ENCODE measurements around the gene CHORDC1. TPM values are rescaled to one million over a fixed set of nuclear protein-coding genes. Genes with fewer than 3 reads are reported as not detected.
"Not testable (repeated sequence)": the region's sequence is repeated elsewhere in the genome, so short reads cannot be mapped to it uniquely, and the experiment has no call there.

The CHORDC1 gene
- total and polyA plus RNA-seq, 2 experiments from 2014 or later, result 36.0 to 51.2 TPM

DNA sequence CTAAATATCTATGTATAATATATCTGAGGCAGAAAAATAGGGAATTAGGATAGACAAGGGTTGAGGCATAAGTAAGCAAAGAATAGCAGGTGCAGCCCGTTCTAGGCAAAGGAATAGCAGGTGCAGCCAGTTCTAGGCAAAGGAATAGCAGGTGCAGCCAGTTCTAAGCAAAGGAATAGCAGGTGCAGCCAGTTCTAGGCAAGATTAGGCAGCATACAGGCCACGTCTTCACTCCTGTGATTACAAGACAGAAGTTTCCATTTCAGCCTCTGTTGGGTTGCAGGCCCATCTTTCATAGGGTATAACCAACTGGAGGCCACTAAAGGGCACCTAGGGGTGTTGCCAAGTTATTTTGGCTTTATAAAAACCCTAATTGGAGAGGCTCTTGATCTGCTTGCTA, 28.8 kb upstream of the CHORDC1 start:
- TF ChIP-seq, protein P1, sequence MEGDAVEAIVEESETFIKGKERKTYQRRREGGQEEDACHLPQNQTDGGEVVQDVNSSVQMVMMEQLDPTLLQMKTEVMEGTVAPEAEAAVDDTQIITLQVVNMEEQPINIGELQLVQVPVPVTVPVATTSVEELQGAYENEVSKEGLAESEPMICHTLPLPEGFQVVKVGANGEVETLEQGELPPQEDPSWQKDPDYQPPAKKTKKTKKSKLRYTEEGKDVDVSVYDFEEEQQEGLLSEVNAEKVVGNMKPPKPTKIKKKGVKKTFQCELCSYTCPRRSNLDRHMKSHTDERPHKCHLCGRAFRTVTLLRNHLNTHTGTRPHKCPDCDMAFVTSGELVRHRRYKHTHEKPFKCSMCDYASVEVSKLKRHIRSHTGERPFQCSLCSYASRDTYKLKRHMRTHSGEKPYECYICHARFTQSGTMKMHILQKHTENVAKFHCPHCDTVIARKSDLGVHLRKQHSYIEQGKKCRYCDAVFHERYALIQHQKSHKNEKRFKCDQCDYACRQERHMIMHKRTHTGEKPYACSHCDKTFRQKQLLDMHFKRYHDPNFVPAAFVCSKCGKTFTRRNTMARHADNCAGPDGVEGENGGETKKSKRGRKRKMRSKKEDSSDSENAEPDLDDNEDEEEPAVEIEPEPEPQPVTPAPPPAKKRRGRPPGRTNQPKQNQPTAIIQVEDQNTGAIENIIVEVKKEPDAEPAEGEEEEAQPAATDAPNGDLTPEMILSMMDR (IDR thresholded peaks at IDR 0.05; ENCODE audit: low read depth, low read length), result no peak
- no peaks in the 10 kb centered on the region for H3K4me1 ChIP-seq (ENCODE audit: low read depth)
- no peak for DNase-seq (ENCODE audit: low read depth in 1 of 2, low spot score in 1 of 2)
- H3K4me3 ChIP-seq, result no peak overlapping the region
- no peaks in the 10 kb centered on the region for H3K9me3 ChIP-seq (ENCODE audit: low read depth)
- no peaks in the 10 kb centered on the region for H3K36me3 ChIP-seq
- no peak overlapping the region for H3K27ac ChIP-seq
- no peaks in the 10 kb centered on the region for H3K27me3 ChIP-seq

DNA sequence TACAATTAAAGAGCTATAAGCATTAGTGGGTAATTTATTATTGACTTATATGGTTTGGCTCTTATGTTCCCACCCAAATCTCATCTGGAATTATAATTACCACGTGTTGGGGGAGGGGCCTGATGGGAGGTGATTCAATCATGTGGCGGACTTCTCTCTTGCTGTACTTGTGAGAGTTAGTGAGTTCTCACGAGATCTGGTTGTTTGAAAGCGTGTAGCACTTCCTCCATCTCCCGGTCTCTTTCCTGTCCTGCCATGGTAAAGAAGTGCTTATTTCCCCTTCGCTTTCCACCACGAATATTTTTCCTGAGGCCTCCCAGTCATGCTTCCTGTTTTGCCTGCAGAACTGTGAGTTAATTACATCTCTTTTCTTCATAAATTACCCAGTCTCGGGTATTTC, 28.1 kb upstream of the CHORDC1 start:
- no peak for DNase-seq (ENCODE audit: low read depth in 1 of 2, low spot score in 1 of 2)
- Histone ChIP-seq H3K36me3 (no peaks in the 10 kb centered on the region), H3K4me1 (ENCODE audit: low read depth) (no peaks in the 10 kb centered on the region), H3K4me3 (no peak overlapping the region), H3K27ac (no peak overlapping the region), H3K27me3 (no peaks in the 10 kb centered on the region), H3K9me3 (ENCODE audit: low read depth) (no peaks in the 10 kb centered on the region)
- TF ChIP-seq, protein P1 (IDR thresholded peaks at IDR 0.05; ENCODE audit: low read depth, low read length), result no peak

DNA sequence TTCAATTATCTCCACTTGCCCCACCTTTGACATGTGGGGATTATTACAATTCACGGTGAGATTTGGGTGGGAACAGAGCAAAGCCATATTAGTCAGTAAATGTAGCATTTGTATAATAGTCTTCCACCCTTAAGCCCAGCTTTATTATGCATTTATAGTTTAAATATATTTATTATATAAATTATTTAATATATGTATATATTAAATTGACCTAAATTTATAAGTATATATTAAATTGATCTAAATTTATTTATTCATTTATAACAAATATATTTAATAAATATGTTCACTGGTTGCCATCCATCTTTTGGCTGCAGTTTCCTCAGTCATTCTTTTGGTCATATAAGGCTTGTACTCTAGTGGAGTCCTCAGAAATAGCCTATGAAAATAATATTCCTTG, 23.6 kb upstream of the CHORDC1 start:
- H3K4me1 ChIP-seq (ENCODE audit: low read depth), result no peaks in the 10 kb centered on the region
- no peaks in the 10 kb centered on the region for H3K27me3 ChIP-seq
- H3K36me3 ChIP-seq, result no peaks in the 10 kb centered on the region
- TF ChIP-seq, protein P1 (IDR thresholded peaks at IDR 0.05; ENCODE audit: low read depth, low read length), result no peak
- no peak overlapping the region for H3K4me3 ChIP-seq
- DNase-seq (ENCODE audit: low read depth in 1 of 2, low spot score in 1 of 2), result no peak
- no peaks in the 10 kb centered on the region for H3K9me3 ChIP-seq (ENCODE audit: low read depth)
- H3K27ac ChIP-seq, result no peak overlapping the region

DNA sequence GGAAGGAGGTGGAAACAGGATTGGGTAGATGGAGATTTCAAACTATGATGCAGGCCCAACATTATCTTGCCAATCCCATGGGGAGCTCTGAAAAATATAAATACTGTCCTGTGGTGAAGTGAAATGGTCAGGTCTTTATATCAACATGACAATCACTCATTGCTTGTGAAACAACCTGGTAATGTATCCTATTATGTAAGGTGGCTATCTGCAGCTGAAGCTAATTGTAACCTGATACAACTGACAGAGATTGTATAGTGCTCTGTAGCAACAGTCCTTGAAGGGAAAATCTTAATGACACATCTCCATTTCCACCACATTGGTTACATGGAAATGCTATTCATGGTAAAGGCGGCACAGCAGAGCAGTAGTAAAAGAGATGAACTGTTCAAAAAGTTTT, 20.7 kb upstream of the CHORDC1 start:
- H3K4me1 ChIP-seq (ENCODE audit: low read depth), result no peaks in the 10 kb centered on the region
- DNase-seq (ENCODE audit: low read depth in 1 of 2, low spot score in 1 of 2), result no peak
- TF ChIP-seq, protein P1 (IDR thresholded peaks at IDR 0.05; ENCODE audit: low read depth, low read length), result no peak
- no peak overlapping the region for H3K27ac ChIP-seq
- no peak overlapping the region for H3K4me3 ChIP-seq
- no peaks in the 10 kb centered on the region for H3K27me3 ChIP-seq
- no peaks in the 10 kb centered on the region for H3K36me3 ChIP-seq
- H3K9me3 ChIP-seq (ENCODE audit: low read depth), result no peaks in the 10 kb centered on the region

DNA sequence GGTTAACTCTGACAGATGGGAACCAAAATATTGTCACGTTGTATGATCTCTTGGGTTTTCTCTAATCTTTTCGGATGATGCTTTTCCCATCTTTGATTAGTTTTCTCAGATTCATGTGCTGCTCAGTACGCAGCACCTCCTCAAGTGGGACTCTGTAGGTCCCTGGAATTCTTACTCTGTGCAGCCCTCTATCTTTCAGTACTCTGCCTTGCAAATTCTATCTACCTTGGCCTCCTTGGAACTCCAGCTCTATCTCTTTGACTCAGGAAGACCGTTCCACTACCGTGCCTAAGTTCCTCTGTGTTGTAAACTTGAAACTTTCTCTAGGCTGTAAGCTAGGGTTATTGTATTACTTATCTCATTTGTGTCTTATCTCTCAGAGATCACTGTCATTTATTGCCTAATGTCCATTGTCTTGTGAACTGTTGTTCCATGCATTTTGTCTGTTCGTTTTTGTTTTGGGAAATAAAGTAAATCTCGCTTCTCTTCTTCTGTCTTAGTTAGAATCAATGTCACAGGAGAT, 20.1 kb upstream of the CHORDC1 start:
- H3K27ac ChIP-seq, result no peak overlapping the region
- H3K4me1 ChIP-seq (ENCODE audit: low read depth), result no peaks in the 10 kb centered on the region
- no peaks in the 10 kb centered on the region for H3K36me3 ChIP-seq
- TF ChIP-seq, protein P1 (IDR thresholded peaks at IDR 0.05; ENCODE audit: low read depth, low read length), result no peak
- DNase-seq (ENCODE audit: low read depth in 1 of 2, low spot score in 1 of 2), result no peak
- no peaks in the 10 kb centered on the region for H3K9me3 ChIP-seq (ENCODE audit: low read depth)
- H3K4me3 ChIP-seq, result no peak overlapping the region
- H3K27me3 ChIP-seq, result no peaks in the 10 kb centered on the region

DNA sequence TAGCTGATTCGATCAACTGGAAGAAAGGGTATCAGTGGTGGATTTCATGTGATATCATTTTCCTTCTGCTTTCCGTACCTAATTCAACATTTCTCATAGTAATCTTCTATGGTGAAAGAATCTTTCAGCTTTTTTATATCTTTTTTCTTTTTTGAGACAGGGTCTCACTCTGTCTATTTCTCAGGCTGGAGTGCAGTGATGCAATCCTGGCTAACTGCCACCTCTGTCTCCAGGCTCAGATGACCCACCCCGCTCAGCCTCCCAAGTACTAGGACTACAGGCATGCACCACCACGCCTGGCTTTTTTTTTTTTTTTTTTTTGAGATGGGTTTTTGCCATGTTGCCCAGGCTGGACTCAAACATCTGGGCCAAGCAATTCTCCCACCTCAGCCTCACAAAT, 18.6 kb upstream of the CHORDC1 start:
- TF ChIP-seq, protein P1 (IDR thresholded peaks at IDR 0.05; ENCODE audit: low read depth, low read length), result no peak

DNA sequence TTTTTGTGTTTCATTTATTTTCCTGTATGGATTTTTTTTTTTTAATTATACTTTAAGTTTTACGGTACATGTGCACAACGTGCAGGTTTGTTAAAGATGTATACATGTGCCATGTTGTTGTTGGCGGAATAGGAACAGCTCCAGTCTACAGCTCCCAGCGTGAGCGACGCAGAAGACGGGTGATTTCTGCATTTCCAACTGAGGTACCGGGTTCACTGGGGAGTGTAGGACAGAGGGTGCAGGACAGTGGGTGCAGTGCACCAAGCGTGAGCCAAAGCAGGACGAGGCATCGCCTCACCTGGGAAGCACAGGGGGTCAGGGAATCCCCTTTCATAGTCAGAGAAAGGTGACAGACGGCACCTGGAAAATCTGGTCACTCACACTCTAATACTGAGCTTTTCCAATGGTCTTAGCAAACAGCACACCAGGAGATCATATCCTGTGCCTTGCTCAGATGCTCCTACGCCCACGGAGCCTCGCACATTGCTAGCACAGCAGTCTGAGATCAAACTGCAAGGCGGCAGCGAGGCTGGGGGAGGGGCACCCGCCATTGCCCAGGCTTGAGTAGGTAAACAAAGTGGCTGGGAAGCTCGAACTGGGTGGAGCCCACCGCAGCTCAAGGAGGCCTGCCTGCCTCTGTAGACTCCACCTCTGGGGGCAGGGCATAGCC, 17.3 kb upstream of the CHORDC1 start:
- H3K36me3 ChIP-seq; H3K27me3 ChIP-seq; H3K4me3 ChIP-seq; H3K4me1 ChIP-seq (ENCODE audit: low read depth); DNase-seq (ENCODE audit: low read depth in 1 of 2, low spot score in 1 of 2); H3K9me3 ChIP-seq (ENCODE audit: low read depth); H3K27ac ChIP-seq: not testable (repeated sequence)

More for the DNA sequence above, 18.6 kb upstream of the CHORDC1 start:
- Histone ChIP-seq H3K36me3 (no peaks in the 10 kb centered on the region), H3K27ac (no peak overlapping the region), H3K4me1 (ENCODE audit: low read depth) (no peaks in the 10 kb centered on the region), H3K9me3 (ENCODE audit: low read depth) (no peaks in the 10 kb centered on the region), H3K4me3 (no peak overlapping the region), H3K27me3 (no peaks in the 10 kb centered on the region)
- DNase-seq (ENCODE audit: low read depth in 1 of 2, low spot score in 1 of 2), result no peak

All from cardiac muscle cell (in vitro differentiated cells and primary cell).